SKM-1 (cell line): Measurements from ENCODE around the gene ZNF296.

Experiments
- DNase-seq: peaks from one replicate; lab custom pipeline; 2025; ENCODE audit not compliant: unreplicated experiment; lab: John Stamatoyannopoulos, UW

The ZNF296 gene

DNA sequence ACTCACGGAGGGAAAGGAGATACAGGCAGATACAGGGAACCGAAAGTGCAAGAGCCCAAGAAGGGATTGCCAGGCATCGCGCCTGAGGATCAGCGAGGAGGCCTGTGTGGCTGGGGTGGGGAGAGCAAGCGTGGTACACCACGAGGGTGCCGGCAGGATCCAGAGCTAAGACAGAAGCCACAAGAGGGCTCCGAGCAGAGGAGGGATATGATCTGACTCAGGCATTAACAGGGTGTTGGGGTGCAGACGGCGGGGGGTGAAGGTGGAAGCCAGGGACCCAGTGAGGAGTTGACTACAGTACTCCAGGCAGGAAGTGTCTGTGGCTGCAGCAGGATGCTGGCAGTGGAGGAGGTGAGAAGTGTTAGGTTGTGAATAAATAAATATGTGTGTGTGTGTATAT, 11.3 kb upstream of the ZNF296 start:
- DNase-seq, result no peak

DNA sequence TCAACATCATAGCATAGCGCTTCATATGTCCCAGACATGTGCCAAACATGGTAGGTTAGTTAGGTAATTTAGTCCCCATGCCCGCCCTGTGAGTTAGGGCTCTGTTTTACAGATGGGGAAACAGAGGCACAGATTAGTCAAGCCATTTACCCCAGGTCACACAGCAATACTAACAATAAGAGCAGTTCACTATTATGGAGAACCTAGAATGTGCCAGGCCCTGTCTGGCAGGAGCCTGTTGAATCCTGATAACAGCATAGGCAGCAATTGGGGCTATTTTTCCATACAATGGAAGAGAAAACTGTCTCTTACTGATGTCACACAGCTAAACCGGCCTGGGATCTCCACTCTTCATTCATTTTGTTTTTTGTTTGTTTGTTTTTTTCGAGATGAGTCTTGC, 10.2 kb upstream of the ZNF296 start:
- DNase-seq, result no peak

DNA sequence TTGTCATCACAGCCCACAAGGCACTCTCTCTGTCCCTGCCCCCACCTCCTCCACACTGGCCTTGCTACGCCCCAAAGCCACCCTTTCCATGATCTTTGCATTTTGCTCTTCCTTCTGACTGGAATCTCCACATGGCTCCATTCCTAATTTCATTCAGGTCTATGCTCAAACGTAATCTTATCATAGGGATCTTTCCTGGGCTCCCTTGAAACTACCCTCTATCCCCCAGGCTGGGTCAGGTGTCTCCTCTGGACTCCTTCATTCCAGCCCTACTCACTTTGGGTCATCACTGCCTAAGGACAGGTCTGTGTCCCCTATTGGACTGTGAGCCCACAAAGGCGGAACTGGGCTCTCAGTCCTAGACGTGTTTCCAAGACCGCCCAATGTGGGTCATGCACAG, 5.9 kb upstream of the ZNF296 start:
- no peak for DNase-seq

- no peak for DNase-seq
These were observed 3.7 kb upstream of the ZNF296 start for GRCh38 chr19:45079911-45080370.

- no peak for DNase-seq
These were observed 3.0 kb upstream of the ZNF296 start, which contains the start of gene GEMIN7 for GRCh38 chr19:45079063-45079910. Gene GEMIN7, plus strand, starts transcription at chr19:45079260. Its CDS starts 10,855 bp downstream, at chr19:45090115.

- no peak for DNase-seq
These were observed 2.2 kb upstream of the ZNF296 start for GRCh38 chr19:45078390-45079062.

DNA sequence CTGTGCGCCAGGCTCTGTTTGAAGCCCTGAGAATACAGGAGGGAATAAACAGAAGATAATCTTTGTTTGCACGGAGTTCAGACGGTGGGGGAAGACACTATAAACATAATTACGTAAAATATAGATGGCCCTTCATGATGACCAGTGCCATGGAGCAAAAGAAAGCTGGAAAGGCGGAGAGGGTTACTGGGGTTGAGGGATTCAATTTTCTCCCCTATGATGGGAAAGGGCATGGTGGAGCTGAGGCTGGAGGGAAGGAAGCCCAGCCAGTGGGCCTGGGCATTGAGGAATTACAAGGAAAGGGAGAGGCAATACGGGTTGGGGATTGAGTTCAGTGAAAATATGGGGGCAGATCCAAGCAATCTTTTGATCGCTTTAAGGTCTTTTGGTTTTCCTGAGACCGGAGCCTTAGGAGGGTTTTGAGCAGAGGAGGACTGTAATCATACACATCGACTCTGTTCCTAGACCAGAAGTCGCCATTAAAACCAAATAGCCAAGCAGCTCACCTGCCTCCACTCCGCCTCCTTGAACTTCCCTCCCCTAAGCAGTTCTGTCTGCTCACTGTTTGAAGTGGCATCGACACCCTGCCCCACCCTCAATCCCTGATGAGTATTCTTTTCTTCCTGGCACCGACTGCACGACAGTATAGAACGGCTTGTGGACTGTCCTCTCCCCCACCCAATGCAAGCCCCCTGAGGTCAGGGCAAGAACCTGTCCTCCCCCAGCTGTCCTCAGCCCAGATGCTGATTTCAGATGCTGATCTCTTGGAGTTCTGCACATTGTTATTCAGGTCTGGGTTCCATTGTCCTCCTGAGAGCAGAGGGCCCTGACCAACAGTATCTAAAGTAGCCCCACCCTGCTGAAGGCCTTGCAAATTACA, 813 bp upstream of the ZNF296 start:
- no peak for DNase-seq

DNA sequence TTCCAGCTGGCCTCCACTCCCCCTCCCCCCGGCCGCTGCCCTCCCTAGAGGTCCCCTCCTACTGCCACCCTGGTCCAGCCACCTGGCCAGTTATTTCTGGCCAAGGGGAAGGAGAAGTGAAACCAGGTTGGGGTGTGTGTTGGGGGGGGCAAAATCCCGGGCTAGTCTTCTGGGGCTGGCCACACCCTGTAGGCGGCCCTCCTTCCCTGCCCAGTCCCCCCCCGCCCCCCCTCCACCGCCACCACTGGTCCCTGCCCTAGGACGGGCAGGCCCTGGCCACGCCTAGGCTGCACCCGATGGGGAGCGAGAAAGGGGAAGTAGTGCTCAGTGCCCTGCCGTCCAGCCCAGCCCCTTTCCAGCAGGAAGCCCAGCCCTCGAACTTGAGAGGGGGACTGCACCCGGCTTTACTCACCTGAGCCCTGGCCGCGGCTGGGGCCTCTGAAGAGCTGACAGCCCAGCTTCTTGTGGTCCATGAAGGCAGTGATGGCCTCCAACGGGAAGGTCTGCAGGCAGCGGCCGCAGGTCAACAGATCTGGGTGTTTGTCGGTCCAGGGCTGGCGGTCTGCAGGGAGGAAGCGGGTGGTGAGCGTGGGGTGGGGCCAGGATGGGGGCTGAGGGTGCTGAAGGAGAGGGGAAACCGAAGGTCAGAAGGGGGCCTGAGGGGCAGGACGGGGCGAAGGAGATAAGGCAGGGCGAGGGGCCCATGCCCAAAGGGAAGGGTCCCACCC, 813 bp downstream of the ZNF296 start:
- DNase-seq, result peak; percentile 66

DNA sequence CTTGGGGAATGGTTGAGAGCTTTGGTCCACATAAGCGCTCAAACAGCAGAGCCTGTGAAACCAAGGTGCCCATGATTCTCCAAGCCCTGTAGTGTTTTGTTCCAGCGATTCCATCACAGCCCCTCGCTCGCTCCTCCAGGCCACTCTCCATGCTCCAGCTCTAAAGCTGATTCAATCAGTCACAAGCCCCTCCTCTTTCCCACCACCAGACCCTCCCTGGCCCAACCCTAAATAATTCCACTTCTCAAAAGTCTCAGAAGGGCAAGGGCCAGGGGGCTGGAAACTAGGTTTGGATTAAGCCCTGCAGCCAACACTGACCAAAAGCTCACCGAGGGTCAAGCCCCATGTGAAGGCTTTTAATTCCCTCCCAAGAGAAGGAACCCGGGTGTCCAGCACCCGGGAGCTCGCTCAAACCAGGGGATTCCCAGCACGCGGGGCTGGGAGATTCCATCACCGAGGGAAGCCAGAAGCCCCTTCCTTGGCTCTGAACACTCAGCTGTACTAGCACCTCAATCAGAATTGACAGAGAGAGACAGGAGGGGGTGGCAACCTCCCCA, 1.5 kb downstream of the ZNF296 start:
- no peak for DNase-seq

- no peak for DNase-seq
These were observed 4.1 kb downstream of the ZNF296 start for GRCh38 chr19:45071969-45072790.

GRCh38 chr19:45071545-45071938, 4.7 kb downstream of the ZNF296 start:
- no peak for DNase-seq

DNA sequence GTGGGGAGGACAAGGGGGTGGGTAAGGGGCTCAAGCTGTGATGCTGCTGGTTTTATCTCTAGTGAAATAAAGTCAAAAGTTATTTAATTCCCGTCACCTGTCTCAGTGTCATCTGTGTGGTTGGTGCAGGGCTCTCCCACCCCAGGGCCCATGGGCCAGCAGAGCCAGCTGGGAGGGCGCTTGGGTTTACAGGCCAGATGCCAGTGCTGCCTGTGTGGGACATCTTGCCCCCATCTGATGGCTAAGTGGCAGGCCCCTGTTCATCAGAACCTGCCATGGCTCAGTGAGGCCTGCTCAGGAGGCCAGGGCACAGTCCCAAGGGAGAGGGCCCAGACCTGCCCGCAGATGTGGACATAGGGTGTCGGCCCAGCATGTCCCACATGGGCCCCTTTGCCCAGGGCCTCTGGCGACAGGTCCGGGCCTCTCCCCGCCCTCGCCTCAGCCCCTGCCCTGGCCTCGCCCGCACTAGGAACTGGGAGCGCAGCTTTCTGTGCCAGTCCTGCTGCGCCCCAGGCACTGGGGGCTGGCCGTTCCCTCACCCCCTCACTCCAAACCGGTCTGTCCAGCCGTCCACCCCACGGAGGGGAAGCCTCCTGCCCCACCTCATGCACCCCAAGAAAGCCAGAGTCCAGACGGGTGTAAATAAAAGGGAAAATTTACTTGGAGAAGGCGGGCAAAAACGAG, 5.3 kb downstream of the ZNF296 start:
- no peak for DNase-seq

GRCh38 chr19:45070214-45070613, 6.1 kb downstream of the ZNF296 start:
- DNase-seq, result no peak

- no peak for DNase-seq
These were observed 7.2 kb downstream of the ZNF296 start for GRCh38 chr19:45069056-45069455.

DNA sequence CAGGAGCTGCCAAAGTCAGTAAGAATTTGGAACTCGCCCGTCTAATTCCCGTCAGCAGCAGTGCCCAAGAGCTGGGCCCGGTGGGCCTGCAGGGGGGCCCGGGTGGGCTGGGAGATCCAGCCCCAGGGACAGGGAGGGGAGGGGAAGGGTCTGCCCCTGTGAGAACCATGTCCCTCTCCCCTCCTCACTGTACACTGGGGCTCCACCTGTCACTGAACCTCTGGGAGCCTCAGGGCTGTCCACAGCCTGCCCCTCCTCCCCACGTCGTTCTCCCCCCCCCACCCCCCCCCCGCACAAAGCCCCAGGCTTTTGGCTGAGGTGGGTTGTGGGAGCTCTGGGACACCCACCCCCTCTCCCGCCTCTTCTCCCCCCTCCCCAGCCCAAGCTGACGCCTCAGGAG, 8.2 kb downstream of the ZNF296 start:
- no peak for DNase-seq

DNA sequence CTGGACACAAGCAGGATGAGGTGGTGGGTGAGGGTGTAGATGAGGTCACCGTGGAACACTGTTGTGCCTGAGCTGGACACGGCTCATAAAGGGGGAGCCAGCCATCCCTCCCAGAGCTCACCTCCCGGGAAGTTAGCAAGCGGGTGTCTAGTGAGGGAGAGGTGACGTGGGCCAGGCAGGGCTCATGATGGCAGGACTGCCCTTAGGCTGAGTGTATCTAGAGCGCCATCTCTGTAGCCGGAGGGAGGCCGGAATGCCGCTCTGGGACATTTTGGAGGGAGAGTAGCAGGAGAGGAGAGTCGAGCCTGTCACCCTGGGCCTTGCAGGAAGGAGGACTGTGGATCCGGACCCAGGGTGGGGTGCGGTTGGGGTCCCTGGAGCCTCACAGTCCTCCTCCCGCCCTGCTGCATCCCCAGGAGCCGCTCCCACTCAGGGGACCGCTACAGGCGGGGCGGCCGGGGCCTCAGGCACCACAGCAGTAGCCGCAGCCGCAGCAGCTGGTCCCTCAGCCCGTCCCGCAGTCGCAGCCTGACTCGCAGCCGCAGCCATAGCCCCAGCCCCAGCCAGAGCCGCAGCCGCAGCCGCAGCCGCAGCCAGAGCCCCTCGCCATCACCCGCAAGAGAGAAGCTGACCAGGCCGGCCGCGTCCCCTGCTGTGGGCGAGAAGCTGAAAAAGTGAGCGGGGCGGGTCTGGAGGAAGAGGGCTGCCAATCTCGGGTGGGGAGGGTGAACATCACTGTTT, 9.2 kb downstream of the ZNF296 start:
- no peak for DNase-seq

- no peak for DNase-seq
These were observed 12.2 kb downstream of the ZNF296 start for GRCh38 chr19:45063851-45064801.
